Measurements from ENCODE around the gene CFAP69. TPM values are rescaled to one million over a fixed set of nuclear protein-coding genes. Genes with fewer than 3 reads are reported as not detected.
"Not testable (repeated sequence)": the region's sequence is repeated elsewhere in the genome, so short reads cannot be mapped to it uniquely, and the experiment has no call there.

CFAP69 gene
- total RNA-seq, 1 donor from 2014 or later: 2.0 TPM

GRCh38 chr7:90248706-90249105 is 3.7 kb downstream of the CFAP69 start:
- peaks cover 10% of the 10 kb centered on the region for H3K4me1 Mint-ChIP-seq (ENCODE audit: low read depth, unreplicated experiment)

DNA sequence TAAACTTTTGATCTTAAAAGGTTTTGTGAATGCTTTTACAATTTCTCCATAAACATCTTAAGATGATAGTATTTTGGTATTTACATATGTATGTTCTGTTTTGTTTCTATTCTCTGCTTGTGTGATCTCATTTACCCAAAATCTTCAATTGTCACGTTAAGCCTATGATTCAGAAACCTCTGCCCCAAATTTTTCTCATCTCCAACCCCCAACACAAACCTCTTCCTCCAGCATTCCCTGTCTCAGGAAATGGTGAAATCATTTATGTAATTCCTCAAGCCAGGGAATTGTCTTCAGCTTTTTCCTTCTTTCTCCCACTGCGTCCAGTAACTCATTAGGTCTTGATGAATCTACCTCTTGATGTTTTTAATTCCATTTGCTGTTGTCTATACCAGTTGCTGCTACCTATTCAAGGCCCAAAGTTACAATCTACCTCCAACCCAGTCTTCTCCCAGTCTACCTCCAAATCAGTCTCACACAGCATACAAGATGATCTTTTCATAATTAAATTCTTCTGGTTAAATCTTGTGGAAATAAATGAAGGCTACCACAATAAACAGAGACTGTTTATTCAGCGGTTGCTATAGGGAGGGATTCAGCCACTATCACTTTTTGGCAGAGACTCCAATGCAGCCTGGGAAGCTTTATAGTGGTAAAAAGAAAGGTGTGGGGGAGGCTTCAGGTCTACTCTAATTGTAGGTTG is 5.8 kb downstream of the CFAP69 start:
- H3K27me3 ChIP-seq (ENCODE audit: insufficient read depth, low read length): no peaks in the 10 kb centered on the region
- no peak overlapping the region for H3K4me3 ChIP-seq (ENCODE audit: insufficient read depth, low read depth, low read length)
- H3K4me1 ChIP-seq (ENCODE audit: insufficient read depth, low read length): peaks cover 8% of the 10 kb centered on the region
- H2AFZ ChIP-seq (ENCODE audit: low read depth, low read length): no peak overlapping the region
- no peak overlapping the region for H3K27ac Mint-ChIP-seq (ENCODE audit: unreplicated experiment)
- no peaks in the 10 kb centered on the region for H3K9me3 ChIP-seq (ENCODE audit: insufficient read depth, low read depth, low read length)
- DNase-seq (ENCODE audit: low read depth): peak; percentile 57
- TF ChIP-seq, protein P1, sequence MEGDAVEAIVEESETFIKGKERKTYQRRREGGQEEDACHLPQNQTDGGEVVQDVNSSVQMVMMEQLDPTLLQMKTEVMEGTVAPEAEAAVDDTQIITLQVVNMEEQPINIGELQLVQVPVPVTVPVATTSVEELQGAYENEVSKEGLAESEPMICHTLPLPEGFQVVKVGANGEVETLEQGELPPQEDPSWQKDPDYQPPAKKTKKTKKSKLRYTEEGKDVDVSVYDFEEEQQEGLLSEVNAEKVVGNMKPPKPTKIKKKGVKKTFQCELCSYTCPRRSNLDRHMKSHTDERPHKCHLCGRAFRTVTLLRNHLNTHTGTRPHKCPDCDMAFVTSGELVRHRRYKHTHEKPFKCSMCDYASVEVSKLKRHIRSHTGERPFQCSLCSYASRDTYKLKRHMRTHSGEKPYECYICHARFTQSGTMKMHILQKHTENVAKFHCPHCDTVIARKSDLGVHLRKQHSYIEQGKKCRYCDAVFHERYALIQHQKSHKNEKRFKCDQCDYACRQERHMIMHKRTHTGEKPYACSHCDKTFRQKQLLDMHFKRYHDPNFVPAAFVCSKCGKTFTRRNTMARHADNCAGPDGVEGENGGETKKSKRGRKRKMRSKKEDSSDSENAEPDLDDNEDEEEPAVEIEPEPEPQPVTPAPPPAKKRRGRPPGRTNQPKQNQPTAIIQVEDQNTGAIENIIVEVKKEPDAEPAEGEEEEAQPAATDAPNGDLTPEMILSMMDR (IDR thresholded peaks at IDR 0.05; ENCODE audit: insufficient read depth, low read depth, low read length): no peak
- TF ChIP-seq EZH2 (IDR thresholded peaks at IDR 0.05; ENCODE audit: insufficient read depth, low read length): no peak
- no peaks in the 10 kb centered on the region for H4K20me1 ChIP-seq (ENCODE audit: insufficient read depth, low read length)
- H3K79me2 ChIP-seq (ENCODE audit: insufficient read depth, low read length): no peaks in the 10 kb centered on the region
- H3K27me3 Mint-ChIP-seq (ENCODE audit: low read depth, unreplicated experiment): peaks cover 7% of the 10 kb centered on the region
- peaks cover 9% of the 10 kb centered on the region for H3K4me1 Mint-ChIP-seq (ENCODE audit: low read depth, unreplicated experiment)
- no peak overlapping the region for H3K27ac ChIP-seq (ENCODE audit: low read depth, low read length)
- H3K36me3 ChIP-seq (ENCODE audit: insufficient read depth, low read length): no peaks in the 10 kb centered on the region
- H3K9ac ChIP-seq (ENCODE audit: low read length): no peak overlapping the region
- H3K4me2 ChIP-seq (ENCODE audit: low read length): peak overlapping the region; percentile 17
- H3K36me3 Mint-ChIP-seq (ENCODE audit: low read depth, unreplicated experiment): no peaks in the 10 kb centered on the region
- peak; percentile 75 for FAIRE-seq
- no peak overlapping the region for H3K4me3 Mint-ChIP-seq (ENCODE audit: unreplicated experiment)
- H3K9me3 Mint-ChIP-seq (ENCODE audit: unreplicated experiment): no peaks in the 10 kb centered on the region

More at GRCh38 chr7:90248706-90249105, 3.7 kb downstream of the CFAP69 start:
- Histone ChIP-seq H3K27me3 (ENCODE audit: insufficient read depth, low read length) (peaks cover under 1% of the 10 kb centered on the region), H3K4me1 (ENCODE audit: insufficient read depth, low read length) (peaks cover 11% of the 10 kb centered on the region), H3K36me3 (ENCODE audit: insufficient read depth, low read length) (no peaks in the 10 kb centered on the region), H3K79me2 (ENCODE audit: insufficient read depth, low read length) (no peaks in the 10 kb centered on the region), H3K9me3 (ENCODE audit: insufficient read depth, low read depth, low read length) (no peaks in the 10 kb centered on the region), H4K20me1 (ENCODE audit: insufficient read depth, low read length) (no peaks in the 10 kb centered on the region), H3K4me3 (ENCODE audit: insufficient read depth, low read depth, low read length) (no peak overlapping the region), H3K4me2 (ENCODE audit: low read length) (no peak overlapping the region), H2AFZ (ENCODE audit: low read depth, low read length) (no peak overlapping the region), H3K9ac (ENCODE audit: low read length) (no peak overlapping the region), H3K27ac (ENCODE audit: low read depth, low read length) (no peak overlapping the region)
- FAIRE-seq (no peak), DNase-seq (ENCODE audit: low read depth) (no peak)
- Mint-ChIP-seq H3K4me3 (ENCODE audit: unreplicated experiment) (no peak overlapping the region), H3K27ac (ENCODE audit: unreplicated experiment) (no peak overlapping the region), H3K27me3 (ENCODE audit: low read depth, unreplicated experiment) (peaks cover 7% of the 10 kb centered on the region), H3K36me3 (ENCODE audit: low read depth, unreplicated experiment) (no peaks in the 10 kb centered on the region), H3K9me3 (ENCODE audit: unreplicated experiment) (no peaks in the 10 kb centered on the region)
- TF ChIP-seq, protein P1 (IDR thresholded peaks at IDR 0.05; ENCODE audit: insufficient read depth, low read depth, low read length): no peak
- no peak for TF ChIP-seq EZH2 (IDR thresholded peaks at IDR 0.05; ENCODE audit: insufficient read depth, low read length)

GRCh38 chr7:90251304-90251635 is 6.3 kb downstream of the CFAP69 start:
- Histone ChIP-seq H3K4me2 (ENCODE audit: low read length) (peak overlapping the region; percentile 17), H3K4me1 (ENCODE audit: insufficient read depth, low read length) (peaks cover 7% of the 10 kb centered on the region), H2AFZ (ENCODE audit: low read depth, low read length) (no peak overlapping the region), H3K9me3 (ENCODE audit: insufficient read depth, low read depth, low read length) (no peaks in the 10 kb centered on the region), H3K27ac (ENCODE audit: low read depth, low read length) (no peak overlapping the region), H3K27me3 (ENCODE audit: insufficient read depth, low read length) (no peaks in the 10 kb centered on the region), H3K36me3 (ENCODE audit: insufficient read depth, low read length) (no peaks in the 10 kb centered on the region), H3K4me3 (ENCODE audit: insufficient read depth, low read depth, low read length) (no peak overlapping the region), H3K79me2 (ENCODE audit: insufficient read depth, low read length) (no peaks in the 10 kb centered on the region), H3K9ac (ENCODE audit: low read length) (no peak overlapping the region), H4K20me1 (ENCODE audit: insufficient read depth, low read length) (no peaks in the 10 kb centered on the region)
- Mint-ChIP-seq H3K4me1 (ENCODE audit: low read depth, unreplicated experiment) (peaks cover 6% of the 10 kb centered on the region), H3K36me3 (ENCODE audit: low read depth, unreplicated experiment) (no peaks in the 10 kb centered on the region), H3K27me3 (ENCODE audit: low read depth, unreplicated experiment) (peaks cover 3% of the 10 kb centered on the region), H3K4me3 (ENCODE audit: unreplicated experiment) (no peak overlapping the region), H3K27ac (ENCODE audit: unreplicated experiment) (no peak overlapping the region), H3K9me3 (ENCODE audit: unreplicated experiment) (no peaks in the 10 kb centered on the region)
- TF ChIP-seq, protein P1 (IDR thresholded peaks at IDR 0.05; ENCODE audit: insufficient read depth, low read depth, low read length): no peak
- no peak for TF ChIP-seq EZH2 (IDR thresholded peaks at IDR 0.05; ENCODE audit: insufficient read depth, low read length)
- FAIRE-seq (peak; percentile 72), DNase-seq (ENCODE audit: low read depth) (no peak)

DNA sequence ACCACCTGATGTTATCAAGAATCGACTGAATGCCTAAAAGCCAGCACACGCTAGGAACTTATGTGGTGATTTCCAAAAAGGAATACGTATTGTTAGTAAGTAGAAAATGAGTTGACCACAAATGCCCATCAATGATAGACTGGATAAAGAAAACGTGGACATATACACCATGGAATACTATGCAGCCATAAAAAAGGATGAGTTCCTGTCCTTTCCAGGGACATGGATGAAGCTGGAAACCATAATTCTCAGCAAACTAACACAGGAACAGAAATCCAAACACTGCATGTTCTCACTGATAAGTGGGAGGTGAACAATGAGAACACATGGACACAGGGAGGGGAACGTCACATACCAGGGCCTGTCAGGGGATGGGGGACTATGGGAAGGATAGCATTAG is 11.0 kb downstream of the CFAP69 start:
- not testable (repeated sequence) for H3K9ac ChIP-seq (ENCODE audit: low read length); DNase-seq (ENCODE audit: low read depth); H3K36me3 ChIP-seq (ENCODE audit: insufficient read depth, low read length); H3K27me3 Mint-ChIP-seq (ENCODE audit: low read depth, unreplicated experiment); H3K4me3 Mint-ChIP-seq (ENCODE audit: unreplicated experiment); H3K9me3 ChIP-seq (ENCODE audit: insufficient read depth, low read depth, low read length); H3K4me1 Mint-ChIP-seq (ENCODE audit: low read depth, unreplicated experiment); H3K4me3 ChIP-seq (ENCODE audit: insufficient read depth, low read depth, low read length); H3K27ac ChIP-seq (ENCODE audit: low read depth, low read length); H2AFZ ChIP-seq (ENCODE audit: low read depth, low read length); H3K9me3 Mint-ChIP-seq (ENCODE audit: unreplicated experiment); H3K4me1 ChIP-seq (ENCODE audit: insufficient read depth, low read length); H3K36me3 Mint-ChIP-seq (ENCODE audit: low read depth, unreplicated experiment); H3K27me3 ChIP-seq (ENCODE audit: insufficient read depth, low read length); H4K20me1 ChIP-seq (ENCODE audit: insufficient read depth, low read length); H3K27ac Mint-ChIP-seq (ENCODE audit: unreplicated experiment); H3K79me2 ChIP-seq (ENCODE audit: insufficient read depth, low read length); H3K4me2 ChIP-seq (ENCODE audit: low read length)
- FAIRE-seq: peak; percentile 20

All from astrocyte (in vitro differentiated cells and primary cell).